ENCODE results near the gene RAB10. TPM values are rescaled to one million over a fixed set of nuclear protein-coding genes. Genes with fewer than 3 reads are reported as not detected.

RAB10 gene
- total and polyA plus RNA-seq, 8 donors, result 101 to 175 (median 127) TPM

DNA sequence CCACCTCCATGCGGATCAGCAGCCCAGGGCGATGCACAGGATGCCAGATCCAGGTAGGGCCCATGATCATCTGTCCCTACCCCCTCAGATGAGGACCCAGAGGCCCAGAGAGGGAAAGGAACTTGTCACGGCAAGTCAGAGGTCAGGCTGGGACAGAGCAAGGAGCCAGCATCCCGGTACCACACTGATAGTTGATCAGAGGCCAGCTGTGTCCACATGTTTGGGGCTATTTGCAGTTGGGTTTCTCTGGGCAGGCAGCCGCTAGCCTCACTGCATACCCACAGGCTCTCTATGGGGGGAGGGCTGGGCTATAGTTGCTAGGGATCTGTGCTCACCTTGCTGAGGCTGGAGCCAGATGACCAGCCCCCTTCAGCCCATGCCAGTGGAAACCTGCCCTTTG lies 148.6 kb downstream of the RAB10 start:
- Histone ChIP-seq H3K4me1 (peaks cover 0 to 34% of the 10 kb centered on the region in 2 donors), H3K9me3 (no peaks in the 10 kb centered on the region), H3K4me3 (no peak overlapping the region), H3K27ac (no peak overlapping the region), H3K36me3 (no peaks in the 10 kb centered on the region), H3K27me3 (peaks cover 0 to 54% of the 10 kb centered on the region in 2 donors)
- ATAC-seq (no peak), DNase-seq (no peak)
- TF ChIP-seq CTCF (IDR thresholded peaks at IDR 0.05), result no peak
- intact Hi-C loops (cut with DNase I), result no loop called here

- no peaks in the 10 kb centered on the region for H3K36me3 ChIP-seq
- ATAC-seq, result no peak
- H3K9me3 ChIP-seq, result no peaks in the 10 kb centered on the region
- no peak overlapping the region for H3K4me3 ChIP-seq
- peaks cover 0 to 34% of the 10 kb centered on the region in 2 donors for H3K4me1 ChIP-seq
- intact Hi-C loops (cut with DNase I), result no loop called here
- no peak for DNase-seq
- no peak overlapping the region for H3K27ac ChIP-seq
- peaks cover 0 to 52% of the 10 kb centered on the region in 2 donors for H3K27me3 ChIP-seq
- no peak for TF ChIP-seq CTCF (IDR thresholded peaks at IDR 0.05)
These were observed 149.2 kb downstream of the RAB10 start for GRCh38 chr2:26182887-26183630.

DNA sequence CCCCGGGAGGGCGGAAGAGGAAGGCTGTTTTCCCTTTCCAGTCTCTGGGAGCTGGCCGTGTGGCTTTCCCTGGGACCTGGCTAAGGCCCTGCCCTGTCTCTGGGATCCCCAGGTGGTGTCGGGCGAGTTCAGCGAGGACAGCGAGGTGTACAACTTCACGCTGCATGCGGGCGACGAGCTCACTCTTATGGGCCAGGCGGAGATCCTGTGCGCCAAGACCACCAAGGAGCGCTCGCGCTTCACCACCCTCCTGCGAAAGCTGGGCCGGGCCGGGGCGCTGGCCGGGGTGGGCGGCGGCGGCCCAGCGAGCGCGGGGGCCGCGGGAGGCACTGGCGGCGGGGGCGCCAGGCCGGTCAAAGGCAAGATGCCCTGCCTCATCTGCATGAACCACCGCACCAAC lies 150.2 kb downstream of the RAB10 start:
- Histone ChIP-seq H3K4me3 (peak overlapping the region; percentile 22 to 40), H3K9me3 (no peaks in the 10 kb centered on the region), H3K4me1 (peaks cover 0 to 28% of the 10 kb centered on the region in 2 donors), H3K27ac (no peak overlapping the region), H3K27me3 (peaks cover 0 to 43% of the 10 kb centered on the region in 2 donors), H3K36me3 (no peaks in the 10 kb centered on the region)
- intact Hi-C loops (cut with DNase I), result no loop called here
- ATAC-seq, result no peak
- DNase-seq, result no peak
- TF ChIP-seq CTCF (IDR thresholded peaks at IDR 0.05), result no peak

DNA sequence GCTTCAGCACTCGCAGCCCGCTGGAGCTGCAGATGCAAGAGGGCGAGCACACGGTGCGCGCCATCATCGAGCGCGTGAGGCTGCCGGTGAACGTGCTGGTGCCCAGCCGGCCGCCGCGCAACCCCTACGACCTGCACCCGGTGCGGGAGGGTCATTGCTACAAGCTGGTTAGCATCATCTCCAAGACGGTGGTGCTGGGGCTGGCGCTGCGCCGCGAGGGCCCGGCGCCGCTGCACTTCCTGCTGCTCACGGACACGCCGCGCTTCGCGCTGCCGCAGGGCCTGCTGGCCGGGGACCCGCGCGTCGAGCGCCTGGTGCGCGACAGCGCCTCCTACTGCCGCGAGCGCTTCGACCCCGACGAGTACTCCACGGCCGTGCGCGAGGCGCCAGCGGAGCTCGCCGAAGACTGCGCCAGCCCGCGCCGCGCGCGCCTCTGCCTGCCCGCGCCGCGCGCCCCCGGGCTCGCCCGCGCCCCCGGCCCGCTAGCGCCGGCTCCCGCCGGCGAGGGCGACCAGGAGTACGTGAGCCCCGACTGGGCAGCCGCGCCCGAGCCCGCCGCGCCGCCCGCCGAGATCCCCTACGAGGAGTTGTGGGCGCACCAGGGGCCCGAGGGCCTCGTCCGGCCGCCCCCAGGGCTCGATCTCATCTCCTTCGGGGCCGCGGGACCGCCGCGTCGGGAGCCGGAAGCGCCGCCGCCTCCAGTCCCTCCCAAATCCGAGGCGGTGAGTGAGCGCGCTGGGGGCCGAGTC lies 150.8 kb downstream of the RAB10 start:
- Histone ChIP-seq H3K36me3 (peaks cover 0 to 4% of the 10 kb centered on the region in 2 donors), H3K4me1 (peaks cover 0 to 22% of the 10 kb centered on the region in 2 donors), H3K9me3 (no peaks in the 10 kb centered on the region), H3K27me3 (peaks cover 0 to 37% of the 10 kb centered on the region in 2 donors), H3K4me3 (peak overlapping the region; percentile 34 to 40), H3K27ac (no peak overlapping the region)
- peak; percentile 52 to 68 for TF ChIP-seq CTCF (IDR thresholded peaks at IDR 0.05)
- ATAC-seq (peak; percentile 96), DNase-seq (peak; percentile 81 to 97 (median 90))
- intact Hi-C loops (cut with DNase I), result no loop called here

GRCh38 chr2:26185304-26185928 lies 151.5 kb downstream of the RAB10 start:
- H3K4me3 ChIP-seq, result peak overlapping the region; percentile 34 to 40
- H3K4me1 ChIP-seq, result peaks cover 0 to 22% of the 10 kb centered on the region in 2 donors
- peaks cover 0 to 30% of the 10 kb centered on the region in 2 donors for H3K27me3 ChIP-seq
- intact Hi-C loops (cut with DNase I), result no loop called here
- no peak for DNase-seq
- TF ChIP-seq CTCF (IDR thresholded peaks at IDR 0.05), result no peak
- peaks cover 0 to 10% of the 10 kb centered on the region in 2 donors for H3K36me3 ChIP-seq
- ATAC-seq, result no peak
- H3K27ac ChIP-seq, result no peak overlapping the region
- H3K9me3 ChIP-seq, result no peaks in the 10 kb centered on the region
